Neutrophil (primary cell): Measurements from ENCODE around the gene AEBP2.
"Not testable (repeated sequence)": the region's sequence is repeated elsewhere in the genome, so short reads cannot be mapped to it uniquely, and the experiment has no call there.

Experiments
- H3K27ac ChIP-seq: fragments of 200-600 bp; sonication (generic); 2 replicates; pipeline ENCODE4 v1.5.1; 2016; ENCODE audit warnings: mild to moderate bottlenecking, moderate library complexity
- H3K27me3 ChIP-seq: fragments of 200-600 bp; sonication (generic); 2 replicates; pipeline ENCODE4 v1.6.0; 2016; ENCODE audit warnings: mild to moderate bottlenecking
- H3K36me3 ChIP-seq: fragments of 200-600 bp; sonication (generic); 2 replicates; pipeline ENCODE4 v1.5.1; 2017
- H3K4me1 ChIP-seq, 2 experiments: fragments of 200-600 bp in 1 of 2; sonication (generic) in 1 of 2; 1 replicate in 1 of 2; 2 replicates in 1 of 2; pipeline versions ENCODE4 v1.5.1 to v1.6.1; 2013 to 2016; ENCODE audit warnings: low read depth in 1 of 2, low read length in 1 of 2, mild to moderate bottlenecking in 1 of 2, moderate library complexity in 1 of 2; ENCODE audit not compliant: control insufficient read depth in 1 of 2, insufficient read depth in 1 of 2
- H3K4me3 ChIP-seq, 2 experiments: fragments of 200-600 bp in 1 of 2; sonication (generic) in 1 of 2; 1 replicate in 1 of 2; 2 replicates in 1 of 2; pipeline ENCODE4 v1.5.1; 2013 to 2016; ENCODE audit warnings: low read depth in 1 of 2, low read length in 1 of 2, mild to moderate bottlenecking in 1 of 2, moderate library complexity in 1 of 2
- H3K9me3 ChIP-seq: fragments of 200-600 bp; sonication (generic); 2 replicates; pipeline ENCODE4 v1.5.1; 2016
- CTCF ChIP-seq: fragments of 200-600 bp; sonication (generic); IDR thresholded peaks from 2 replicates; pipeline ENCODE4 v1.5.1; 2016; ENCODE audit warnings: antibody characterized with exemption

The AEBP2 gene

GRCh38 chr12:19439059-19440018 lies at the start of gene AEBP2:
TSS of gene AEBP2 (plus strand) at chr12:19439492. CDS start at chr12:19439700, 208 bp downstream.
- H3K27me3 ChIP-seq, result no peaks in the 10 kb centered on the region
- H3K4me1 ChIP-seq, result peaks cover 29 to 39% of the 10 kb centered on the region in 2 experiments
- H3K9me3 ChIP-seq, result no peaks in the 10 kb centered on the region
- TF ChIP-seq CTCF, result no peak
- H3K27ac ChIP-seq, result peak within 1 kb of the TSS; percentile 87
- H3K4me3 ChIP-seq, result peak within 1 kb of the TSS; percentile 82 to 97
- H3K36me3 ChIP-seq, result no peaks in the 10 kb centered on the region

- no peak overlapping the region for H3K4me3 ChIP-seq
- H3K4me1 ChIP-seq, result no peaks in the 10 kb centered on the region
- no peak overlapping the region for H3K27ac ChIP-seq
- no peaks in the 10 kb centered on the region for H3K9me3 ChIP-seq
- no peaks in the 10 kb centered on the region for H3K27me3 ChIP-seq
- no peaks in the 10 kb centered on the region for H3K36me3 ChIP-seq
- no peak for TF ChIP-seq CTCF
Observed at GRCh38 chr12:19390051-19390598, 49.2 kb upstream of the AEBP2 start.

GRCh38 chr12:19392644-19393043 lies 46.6 kb upstream of the AEBP2 start:
- H3K27me3 ChIP-seq, H3K27ac ChIP-seq, H3K4me1 ChIP-seq, H3K9me3 ChIP-seq, H3K4me3 ChIP-seq, H3K36me3 ChIP-seq: not testable (repeated sequence)

GRCh38 chr12:19394385-19394784 lies 44.9 kb upstream of the AEBP2 start:
- TF ChIP-seq CTCF, result no peak
- Histone ChIP-seq H3K27ac (no peak overlapping the region), H3K36me3 (no peaks in the 10 kb centered on the region), H3K4me1 (no peaks in the 10 kb centered on the region), H3K4me3 (no peak overlapping the region), H3K27me3 (no peaks in the 10 kb centered on the region), H3K9me3 (no peaks in the 10 kb centered on the region)

GRCh38 chr12:19397534-19397933 lies 41.8 kb upstream of the AEBP2 start:
- TF ChIP-seq CTCF, result no peak
- no peak overlapping the region for H3K4me3 ChIP-seq
- H3K36me3 ChIP-seq, result no peaks in the 10 kb centered on the region
- no peak overlapping the region for H3K27ac ChIP-seq
- H3K27me3 ChIP-seq, result no peaks in the 10 kb centered on the region
- H3K9me3 ChIP-seq, result no peaks in the 10 kb centered on the region
- no peaks in the 10 kb centered on the region for H3K4me1 ChIP-seq
